GM21367 (cell line): ENCODE results near the gene RASA4.
"Not testable (repeated sequence)": the region's sequence is repeated elsewhere in the genome, so short reads cannot be mapped to it uniquely, and the experiment has no call there.

ENCODE experiments used
- ATAC-seq: cut with Tn5 transposase; IDR thresholded peaks from one replicate; pipeline ENCODE4 v1.9.1; 2021; ENCODE audit not compliant: unreplicated experiment

Gene RASA4

DNA sequence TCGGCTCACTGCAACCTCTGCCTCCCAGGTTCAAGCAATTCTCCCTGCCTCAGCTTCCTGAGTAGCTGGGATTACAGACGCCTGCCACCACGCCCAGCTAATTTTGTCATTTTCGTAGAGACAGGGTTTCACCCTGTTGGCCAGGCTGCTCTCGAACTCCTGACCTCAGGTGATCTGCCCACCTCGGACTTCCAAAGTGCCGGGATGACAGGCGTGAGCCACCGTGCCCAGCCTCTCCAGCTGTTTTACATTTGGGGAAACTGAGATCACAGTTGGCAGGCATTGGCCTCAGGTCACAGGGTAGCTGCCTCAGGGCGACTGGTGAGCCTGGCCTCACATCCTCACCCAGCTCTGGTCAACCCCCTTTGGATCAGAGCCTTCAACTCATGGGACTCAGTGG, 6.8 kb downstream of the RASA4 start:
- not testable (repeated sequence) for ATAC-seq

GRCh38 chr7:102606848-102607247, 9.7 kb downstream of the RASA4 start:
- not testable (repeated sequence) for ATAC-seq

DNA sequence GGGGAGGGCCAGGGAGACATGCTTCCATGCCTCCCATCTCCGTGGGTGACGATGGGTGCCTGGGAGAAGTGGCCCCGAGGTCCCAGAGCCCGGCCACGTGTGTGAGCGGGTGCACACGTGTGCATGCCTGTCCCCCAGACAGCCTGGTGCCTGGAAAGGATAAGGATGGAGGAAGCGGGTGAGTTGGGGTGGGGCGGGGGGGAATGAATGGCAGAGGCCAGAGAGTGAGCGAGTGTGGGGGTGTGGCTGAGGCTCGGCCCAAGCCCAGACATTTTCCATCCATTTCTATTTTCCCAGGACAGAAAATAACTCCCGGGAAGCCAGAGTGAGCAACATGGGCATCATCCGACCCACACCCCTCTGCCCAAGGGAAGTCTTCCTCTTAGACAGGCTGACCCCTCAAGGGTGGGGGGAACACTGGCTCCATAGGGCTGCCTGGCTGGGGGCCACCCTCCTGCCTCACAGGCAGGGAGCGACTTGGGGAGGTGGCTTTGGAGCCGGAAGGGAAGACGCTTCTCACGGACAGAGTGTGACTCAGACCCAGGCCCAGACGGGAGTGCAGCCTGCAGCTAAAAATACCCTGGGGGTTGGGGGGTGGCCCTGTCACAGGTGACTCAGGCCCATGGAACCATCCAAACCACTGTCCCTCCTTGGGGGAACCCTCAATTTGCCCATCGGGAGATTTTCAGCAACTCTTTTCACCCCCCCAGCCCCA, 12.0 kb downstream of the RASA4 start:
- ATAC-seq = not testable (repeated sequence)

GRCh38 chr7:102602317-102602716, 14.2 kb downstream of the RASA4 start:
- ATAC-seq = not testable (repeated sequence)

DNA sequence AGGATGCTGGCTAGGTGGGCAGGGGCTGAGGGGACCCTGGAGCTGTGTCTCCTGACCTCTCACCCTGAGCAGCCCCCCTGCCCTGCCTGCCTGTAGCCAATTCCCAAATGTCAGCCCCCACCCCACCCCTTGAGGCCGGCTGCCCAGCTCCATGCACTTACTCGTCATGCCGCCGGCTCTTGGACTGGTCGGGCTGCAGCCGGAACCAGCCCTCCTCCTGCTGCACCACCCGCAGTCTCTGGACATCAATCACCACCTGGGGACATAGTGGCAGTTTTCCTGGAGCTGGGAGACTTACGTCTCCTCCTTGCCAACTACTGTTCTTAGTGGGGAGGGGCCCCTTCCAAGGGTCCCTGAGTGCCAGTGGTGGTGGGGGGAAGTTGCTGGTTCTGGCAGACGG, 16.9 kb downstream of the RASA4 start:
- ATAC-seq = not testable (repeated sequence)

- ATAC-seq = not testable (repeated sequence)
These were observed 20.5 kb downstream of the RASA4 start for GRCh38 chr7:102596036-102596435.

DNA sequence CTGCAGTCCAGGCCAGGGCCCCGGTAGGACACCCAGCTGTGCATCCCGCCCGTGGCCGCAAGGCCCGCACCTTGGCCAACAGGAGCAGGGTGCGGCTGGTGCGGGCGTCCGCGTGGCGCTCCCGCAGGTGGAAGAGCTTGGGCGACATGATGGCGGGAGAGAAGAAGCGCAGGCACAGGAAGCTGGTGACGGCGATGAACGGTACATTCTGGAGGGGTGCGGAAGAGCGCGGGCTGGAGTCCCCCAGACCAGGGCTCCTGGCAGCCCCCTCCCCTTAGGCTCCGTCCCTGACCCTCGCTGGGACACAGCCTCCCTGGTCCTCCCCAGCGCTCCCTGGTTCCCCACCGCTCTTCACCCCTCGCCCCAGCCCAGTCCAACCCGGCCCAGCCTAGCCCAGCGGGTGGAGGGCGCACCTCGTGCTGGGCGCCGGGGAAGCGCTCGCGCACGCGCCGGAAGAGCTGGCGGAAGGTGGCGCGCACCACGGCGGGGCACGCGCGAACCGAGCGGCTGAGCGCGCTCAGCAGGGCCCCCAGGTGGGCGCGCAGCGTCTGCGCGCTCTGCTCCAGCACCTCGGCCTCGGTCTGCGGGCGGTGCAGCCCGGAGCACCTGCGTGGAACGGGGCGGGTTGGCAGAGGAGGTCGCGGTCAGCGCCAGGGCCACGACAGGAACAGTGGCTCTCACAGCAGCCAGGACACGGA, 22.8 kb downstream of the RASA4 start:
- peak; percentile 50 for ATAC-seq

GRCh38 chr7:102592477-102593019, 24.0 kb downstream of the RASA4 start:
- ATAC-seq = peak; percentile 45

- ATAC-seq = peak; percentile 38
These were observed 26.7 kb downstream of the RASA4 start for GRCh38 chr7:102589857-102590256.

DNA sequence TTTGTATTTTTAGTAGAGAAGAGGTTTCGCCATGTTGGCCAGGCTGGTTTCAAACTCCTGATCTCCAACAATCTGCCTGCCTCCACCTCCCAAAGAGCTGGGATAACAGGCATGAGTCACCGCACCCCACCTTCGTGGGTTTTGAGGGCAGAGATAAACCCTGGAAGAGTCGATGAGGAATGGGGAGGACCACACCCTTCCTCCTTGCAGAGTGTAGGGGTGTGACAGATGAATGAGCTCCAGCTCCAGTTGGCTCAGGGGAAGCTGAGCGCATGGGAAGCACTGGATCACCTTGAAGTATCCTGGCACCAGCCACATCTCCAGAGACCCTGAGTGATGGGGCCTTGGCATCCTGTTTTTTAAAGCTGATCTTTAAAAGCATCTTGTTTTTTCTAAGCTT, 33.1 kb downstream of the RASA4 start:
- ATAC-seq = not testable (repeated sequence)

DNA sequence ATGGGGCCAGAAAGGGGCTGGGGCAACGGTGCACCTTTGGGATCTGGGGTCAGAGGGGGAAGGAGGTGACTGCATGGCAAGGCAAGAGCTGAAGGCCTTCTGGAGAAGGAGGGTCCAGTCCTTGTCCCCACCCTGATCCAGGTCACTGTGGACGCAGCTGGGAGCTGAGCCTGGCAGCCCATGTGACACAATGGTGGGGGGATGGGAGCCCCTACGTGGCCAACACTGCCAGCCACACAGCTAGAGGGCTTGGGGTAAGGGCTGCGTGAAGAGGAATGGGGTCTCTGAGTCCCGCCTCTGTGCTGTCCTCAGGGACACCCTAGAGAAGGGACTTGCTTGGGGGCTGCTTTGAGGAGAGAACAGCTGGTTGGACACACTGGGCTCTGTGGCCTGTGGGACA, 34.8 kb downstream of the RASA4 start:
- ATAC-seq = not testable (repeated sequence)

DNA sequence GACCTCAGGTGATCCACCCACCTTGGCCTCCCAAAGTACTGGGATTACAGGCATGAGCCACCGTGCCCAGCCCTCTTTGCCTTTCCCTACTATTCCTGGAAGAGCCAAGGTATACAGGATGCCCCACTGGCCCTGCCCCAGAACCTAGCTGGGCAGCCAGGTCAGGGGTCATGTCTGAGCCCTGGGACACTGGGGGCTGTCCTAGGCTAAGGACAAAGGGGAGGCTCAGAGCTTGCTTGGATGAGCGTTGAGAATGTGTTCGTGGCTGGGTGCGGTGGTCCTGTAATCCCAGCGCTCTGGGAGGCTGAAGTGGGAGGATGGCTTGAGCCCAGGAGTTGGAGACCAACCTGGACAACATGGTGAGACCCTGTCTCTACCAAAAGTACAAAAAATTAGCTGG, 38.1 kb downstream of the RASA4 start:
- ATAC-seq = not testable (repeated sequence)

- ATAC-seq = not testable (repeated sequence)
These were observed 39.0 kb downstream of the RASA4 start for GRCh38 chr7:102577315-102578240.

GRCh38 chr7:102576363-102576762, 40.2 kb downstream of the RASA4 start:
- not testable (repeated sequence) for ATAC-seq

GRCh38 chr7:102574607-102575006, 41.9 kb downstream of the RASA4 start:
- not testable (repeated sequence) for ATAC-seq

DNA sequence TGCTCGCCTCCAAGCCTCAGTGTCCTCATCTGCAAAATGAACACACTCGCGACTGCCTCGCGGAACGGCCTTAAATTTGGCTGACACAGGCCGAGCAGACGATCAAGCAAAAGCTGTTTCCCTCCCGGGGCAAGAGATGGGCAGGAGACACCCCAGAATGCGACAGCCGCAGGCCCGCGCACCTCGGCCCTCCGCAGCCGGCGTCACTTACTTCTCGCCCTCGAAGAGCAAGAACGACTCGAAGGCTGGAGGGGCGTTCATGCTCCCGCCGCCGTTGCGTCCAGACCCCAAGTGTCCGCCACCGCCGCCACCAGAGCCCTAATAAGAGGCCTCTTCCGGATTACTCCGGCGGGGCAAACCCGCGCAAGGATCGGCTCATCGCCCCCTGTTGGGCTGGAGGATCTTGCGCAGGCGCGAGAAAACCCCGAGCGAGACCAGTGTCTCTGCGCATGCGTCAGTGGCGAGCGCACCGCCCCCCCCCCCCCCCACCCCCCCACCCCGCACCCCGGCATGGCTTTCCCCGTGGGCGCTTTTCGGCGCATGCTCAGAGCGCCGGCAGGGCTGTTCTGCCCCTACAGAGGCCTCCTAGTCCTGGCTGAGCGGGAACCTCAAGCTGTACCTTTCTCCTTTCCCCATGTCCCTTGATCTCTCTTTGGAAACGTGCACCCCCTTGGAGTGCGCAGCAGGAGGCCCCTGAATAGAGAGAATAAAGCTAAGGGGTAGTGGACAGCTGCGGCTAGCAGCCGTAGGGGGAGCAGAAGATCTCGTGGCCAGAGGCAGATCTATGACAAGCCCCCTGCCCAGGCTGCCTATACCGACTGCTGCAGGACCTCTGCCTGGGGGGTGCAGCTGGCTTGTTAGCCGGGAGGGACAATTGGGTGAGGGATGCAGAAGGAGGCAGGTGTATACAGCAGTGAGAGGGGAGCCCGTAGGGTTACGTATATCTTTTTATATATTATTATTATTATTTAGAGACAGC, 44.0 kb downstream of the RASA4 start, which contains the start of gene POLR2J3:
Gene POLR2J3, minus strand, starts transcription at position 323 of the 979 bp plus-strand sequence. Its CDS starts 62 bp downstream, at position 261.
- ATAC-seq = peak; percentile 90

- not testable (repeated sequence) for ATAC-seq
These were observed 47.9 kb downstream of the RASA4 start for GRCh38 chr7:102568620-102569019.

GRCh38 chr7:102550808-102551422, 65.6 kb downstream of the RASA4 start, which contains the start of gene SPDYE2:
SPDYE2 (plus strand) TSS chr7:102551226; CDS start chr7:102553256, 2,030 bp downstream.
- ATAC-seq = not testable (repeated sequence)

GRCh38 chr7:102546353-102546752, 70.2 kb downstream of the RASA4 start:
- peak; percentile 76 for ATAC-seq
